Right atrium auricular region (tissue), 2 donors: Measurements from ENCODE around the gene PHYHD1. TPM values are rescaled to one million over a fixed set of nuclear protein-coding genes. Genes with fewer than 3 reads are reported as not detected.
A peak's percentile ranks its signal among the peaks of the same experiment; 100 is the strongest.
"Not testable (repeated sequence)": the region's sequence is repeated elsewhere in the genome, so short reads cannot be mapped to it uniquely, and the experiment has no call there.

Source experiments
- DNase-seq: peaks from one replicate; pipeline ENCODE4 v3.0.0-alpha.2; 2019; ENCODE audit warnings: low spot score
- H3K27ac ChIP-seq, 2 donors: fragments of 200-600 bp; sonication (generic); 1 replicate in 1 of 2; 2 replicates in 1 of 2; pipeline ENCODE4 v1.5.1; 2016 to 2019
- H3K27me3 ChIP-seq, 2 donors: fragments of 200-600 bp; sonication (generic); one replicate each; pipeline versions ENCODE4 v1.5.1 to v1.6.0; 2017 to 2019
- H3K36me3 ChIP-seq: fragments of 200-600 bp; sonication (generic); one replicate; pipeline ENCODE4 v1.5.1; 2016
- H3K4me1 ChIP-seq, 2 donors: fragments of 200-600 bp; sonication (generic); one replicate each; pipeline versions ENCODE4 v1.5.1 to v1.6.0; 2017 to 2019
- H3K4me3 ChIP-seq, 2 donors: fragments of 200-600 bp; sonication (generic); 1 replicate in 1 of 2; 2 replicates in 1 of 2; pipeline ENCODE4 v1.5.1; 2017 to 2019; ENCODE audit warnings: mild to moderate bottlenecking in 1 of 2, moderate library complexity in 1 of 2
- H3K9me3 ChIP-seq, 2 donors: fragments of 200-600 bp; sonication (generic); one replicate each; pipeline ENCODE4 v1.5.1; 2019
- total RNA-seq, 2 donors: library from RNA; depleted of rRNA; stranded (reverse); fragments of >200 nt; gene quantifications; one replicate each; pipeline ENCODE4 v1.1.0, GENCODE V29; 2016
- TF ChIP-seq, protein P1 (sequence below), 2 donors: fragments of 200-600 bp; sonication (generic); IDR thresholded peaks; one replicate each; pipeline ENCODE4 v1.5.1; 2019; ENCODE audit warnings: antibody characterized with exemption in 2 of 2

PHYHD1 gene
- total RNA-seq, 2 donors from 2014 or later, result 21.3 to 51.9 TPM

GRCh38 chr9:128940271-128940921 lies 19.6 kb downstream of the PHYHD1 start:
- peak overlapping the region in 1 of 2 donors; percentile 26 for H3K27ac ChIP-seq
- H3K4me1 ChIP-seq, result peaks cover 0 to 36% of the 10 kb centered on the region in 2 donors
- no peaks in the 10 kb centered on the region for H3K9me3 ChIP-seq
- no peak overlapping the region for H3K4me3 ChIP-seq
- TF ChIP-seq, protein P1, sequence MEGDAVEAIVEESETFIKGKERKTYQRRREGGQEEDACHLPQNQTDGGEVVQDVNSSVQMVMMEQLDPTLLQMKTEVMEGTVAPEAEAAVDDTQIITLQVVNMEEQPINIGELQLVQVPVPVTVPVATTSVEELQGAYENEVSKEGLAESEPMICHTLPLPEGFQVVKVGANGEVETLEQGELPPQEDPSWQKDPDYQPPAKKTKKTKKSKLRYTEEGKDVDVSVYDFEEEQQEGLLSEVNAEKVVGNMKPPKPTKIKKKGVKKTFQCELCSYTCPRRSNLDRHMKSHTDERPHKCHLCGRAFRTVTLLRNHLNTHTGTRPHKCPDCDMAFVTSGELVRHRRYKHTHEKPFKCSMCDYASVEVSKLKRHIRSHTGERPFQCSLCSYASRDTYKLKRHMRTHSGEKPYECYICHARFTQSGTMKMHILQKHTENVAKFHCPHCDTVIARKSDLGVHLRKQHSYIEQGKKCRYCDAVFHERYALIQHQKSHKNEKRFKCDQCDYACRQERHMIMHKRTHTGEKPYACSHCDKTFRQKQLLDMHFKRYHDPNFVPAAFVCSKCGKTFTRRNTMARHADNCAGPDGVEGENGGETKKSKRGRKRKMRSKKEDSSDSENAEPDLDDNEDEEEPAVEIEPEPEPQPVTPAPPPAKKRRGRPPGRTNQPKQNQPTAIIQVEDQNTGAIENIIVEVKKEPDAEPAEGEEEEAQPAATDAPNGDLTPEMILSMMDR (IDR thresholded peaks at IDR 0.05), result no peak
- DNase-seq, result no peak
- peaks cover 7% of the 10 kb centered on the region for H3K36me3 ChIP-seq
- no peaks in the 10 kb centered on the region for H3K27me3 ChIP-seq

- H3K36me3 ChIP-seq, result peaks cover 7% of the 10 kb centered on the region
- H3K4me1 ChIP-seq, result peaks cover 0 to 40% of the 10 kb centered on the region in 2 donors
- peak overlapping the region in 1 of 2 donors; percentile 26 for H3K27ac ChIP-seq
- TF ChIP-seq, protein P1 (IDR thresholded peaks at IDR 0.05), result no peak
- no peak for DNase-seq
- no peaks in the 10 kb centered on the region for H3K27me3 ChIP-seq
- H3K4me3 ChIP-seq, result no peak overlapping the region
- no peaks in the 10 kb centered on the region for H3K9me3 ChIP-seq
Measured at GRCh38 chr9:128940946-128941755, 20.4 kb downstream of the PHYHD1 start.

DNA sequence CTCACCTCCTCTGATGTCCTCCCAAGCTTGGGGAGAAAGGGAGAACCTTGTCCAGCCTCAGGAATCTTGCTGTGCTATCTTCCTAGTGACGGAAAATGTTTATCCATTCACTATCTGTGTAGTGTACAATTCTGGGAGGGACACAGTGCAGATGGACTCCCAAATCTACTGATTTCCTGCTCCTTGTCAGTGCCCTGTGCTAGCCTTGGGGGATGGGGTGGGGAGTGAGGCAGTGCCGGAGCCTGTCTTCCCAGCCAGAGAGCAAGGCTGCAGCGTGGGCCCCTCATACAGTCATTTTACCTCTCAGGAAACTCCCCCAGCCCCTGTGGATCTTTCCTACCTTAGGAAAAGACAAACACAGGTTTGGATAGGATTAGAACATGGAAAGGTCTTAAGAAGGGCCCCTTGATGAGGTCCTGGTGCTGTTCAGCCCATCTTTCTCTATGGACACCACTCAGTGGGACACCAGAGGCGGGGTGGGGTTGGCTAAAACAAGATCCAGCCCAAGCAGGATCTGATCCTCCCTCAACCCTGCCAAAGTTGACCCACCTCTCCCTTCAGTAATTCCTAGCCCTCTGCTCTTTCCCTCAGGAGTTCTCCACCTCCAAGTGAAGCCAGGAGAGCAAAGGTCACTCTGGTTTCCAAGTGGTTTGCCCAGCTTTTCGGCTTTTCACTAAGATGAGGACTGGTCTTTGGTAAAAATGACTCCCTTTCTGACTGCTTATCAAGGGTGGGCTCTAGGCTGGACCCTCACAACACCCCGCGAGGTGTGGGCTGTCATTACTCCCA lies 23.2 kb downstream of the PHYHD1 start:
- Histone ChIP-seq H3K27ac (no peak overlapping the region), H3K27me3 (no peaks in the 10 kb centered on the region), H3K4me1 (peaks cover 0 to 59% of the 10 kb centered on the region in 2 donors), H3K9me3 (no peaks in the 10 kb centered on the region), H3K36me3 (peaks cover 7% of the 10 kb centered on the region), H3K4me3 (no peak overlapping the region)
- TF ChIP-seq, protein P1 (IDR thresholded peaks at IDR 0.05), result no peak
- DNase-seq, result no peak

DNA sequence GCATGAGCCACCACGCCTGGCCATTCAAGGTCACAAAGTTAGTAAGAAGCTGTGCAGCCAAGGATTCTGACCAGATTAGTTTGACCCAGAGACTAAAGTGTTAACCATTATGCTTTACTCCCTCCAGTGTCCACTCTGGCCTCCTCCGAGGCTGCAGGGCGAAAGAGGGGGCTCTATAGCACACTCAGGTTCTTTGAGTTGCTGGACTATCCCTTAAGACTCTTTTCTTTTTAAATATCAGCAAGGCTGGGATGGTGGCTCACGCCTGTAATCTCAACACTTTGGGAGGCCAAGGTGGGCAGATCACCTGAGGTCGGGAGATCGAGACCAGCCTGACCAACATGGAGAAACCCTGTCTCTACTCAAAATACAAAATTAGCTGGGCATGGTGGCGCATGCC lies 24.2 kb downstream of the PHYHD1 start:
- not testable (repeated sequence) for H3K9me3 ChIP-seq, DNase-seq, H3K4me3 ChIP-seq, H3K36me3 ChIP-seq, H3K27me3 ChIP-seq, H3K27ac ChIP-seq
- H3K4me1 ChIP-seq, result peaks cover 0 to 59% of the 10 kb centered on the region in 2 donors

DNA sequence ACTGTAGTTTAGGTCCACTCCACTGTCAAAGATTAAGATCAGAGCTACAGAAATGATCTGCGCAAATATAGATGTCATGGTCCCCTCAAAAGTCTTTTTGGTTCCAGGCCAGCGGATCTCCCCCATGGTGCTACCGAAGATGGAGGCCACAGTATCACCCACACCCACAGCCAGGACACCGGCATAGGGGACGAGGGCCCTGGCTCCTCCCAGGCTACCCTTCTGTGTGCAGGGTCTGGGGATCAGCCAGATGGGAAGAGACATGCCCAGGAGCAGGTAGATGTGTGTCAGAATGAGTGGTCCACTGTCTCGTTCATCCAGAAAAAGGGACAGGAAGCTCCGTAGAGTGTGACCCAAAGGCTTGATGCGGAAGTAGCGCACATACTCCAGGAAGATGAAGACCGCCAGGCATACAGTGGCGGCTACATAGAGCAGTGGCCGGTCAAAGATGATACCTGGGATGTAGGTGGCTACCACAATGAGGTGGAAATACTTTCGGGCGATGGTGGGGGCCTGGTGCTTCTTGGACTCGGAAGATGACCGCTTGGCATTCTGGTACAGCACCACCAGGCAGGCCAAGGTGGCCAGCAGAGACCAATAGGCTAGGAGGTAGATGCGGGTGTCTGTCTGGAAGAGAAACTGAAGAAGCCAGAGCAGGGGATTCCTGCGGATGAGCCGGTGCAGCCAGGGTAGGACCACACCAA lies 25.2 kb downstream of the PHYHD1 start:
- TF ChIP-seq, protein P1 (IDR thresholded peaks at IDR 0.05), result no peak
- H3K4me1 ChIP-seq, result peaks cover 0 to 51% of the 10 kb centered on the region in 2 donors
- H3K4me3 ChIP-seq, result no peak overlapping the region

More for the DNA sequence above, 25.2 kb downstream of the PHYHD1 start:
- Histone ChIP-seq H3K36me3 (peaks cover 7% of the 10 kb centered on the region), H3K27ac (no peak overlapping the region), H3K27me3 (no peaks in the 10 kb centered on the region), H3K9me3 (no peaks in the 10 kb centered on the region)
- no peak for DNase-seq
